ENCODE results near the gene KLHL36. TPM values are rescaled to one million over a fixed set of nuclear protein-coding genes. Genes with fewer than 3 reads are reported as not detected.

KLHL36 gene
- total RNA-seq, 1 experiment from 2014 or later = 36.7 TPM

DNA sequence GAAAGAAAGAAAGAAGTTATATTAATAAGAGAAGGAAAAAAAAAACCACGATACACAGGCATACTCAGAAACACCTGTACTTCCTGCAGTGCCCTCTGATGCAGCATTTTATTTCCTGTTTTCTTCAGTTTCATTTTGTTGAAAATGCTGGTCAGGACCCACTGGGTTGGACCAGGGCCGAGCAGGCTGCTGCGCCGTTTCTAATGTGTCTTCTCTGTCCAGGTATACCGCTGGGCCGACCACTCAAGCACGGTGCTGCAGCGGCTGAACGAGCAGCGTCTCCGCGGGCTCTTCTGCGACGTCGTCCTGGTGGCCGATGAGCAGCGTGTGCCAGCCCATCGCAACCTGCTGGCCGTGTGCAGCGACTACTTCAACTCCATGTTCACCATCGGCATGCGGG is 8.3 kb downstream of the KLHL36 start:
- Histone ChIP-seq H2BK20ac (ENCODE audit: low read depth, low read length, poor library complexity, severe bottlenecking) (no peak overlapping the region), H3K27ac (ENCODE audit: insufficient read length, low read depth, low read length) (no peak overlapping the region), H2AFZ (ENCODE audit: low read length) (no peak overlapping the region), H3K18ac (ENCODE audit: insufficient read length, low read depth, low read length) (no peak overlapping the region), H3K4me2 (ENCODE audit: insufficient read depth, insufficient read length, low read length) (no peak overlapping the region), H3K56ac (ENCODE audit: insufficient read length, low read depth, low read length) (no peak overlapping the region), H3K14ac (ENCODE audit: insufficient read depth, low read length) (no peak overlapping the region), H3K79me1 (ENCODE audit: insufficient read depth, low read depth, low read length, poor library complexity, severe bottlenecking) (no peaks in the 10 kb centered on the region), H3K27me3 (ENCODE audit: insufficient read depth, low read length) (no peaks in the 10 kb centered on the region), H2BK15ac (ENCODE audit: low read depth, low read length) (no peak overlapping the region), H3K23ac (ENCODE audit: insufficient read length, low read depth, low read length) (no peak overlapping the region), H4K8ac (replicated peaks; ENCODE audit: insufficient read length, low read depth, low read length) (no peak overlapping the region), H4K5ac (ENCODE audit: insufficient read length, low read depth, low read length) (no peak overlapping the region), H2BK12ac (ENCODE audit: insufficient read length, low read depth, low read length) (no peak overlapping the region), H4K20me1 (ENCODE audit: control insufficient read depth, insufficient read depth, insufficient read length) (no peaks in the 10 kb centered on the region), H3K4me1 (ENCODE audit: insufficient read depth, low read length) (no peaks in the 10 kb centered on the region), H3K79me2 (ENCODE audit: insufficient read depth, low read length) (no peaks in the 10 kb centered on the region), H3K9me3 (ENCODE audit: control insufficient read depth, low read depth, low read length) (no peaks in the 10 kb centered on the region), H2BK120ac (ENCODE audit: low read depth, low read length, poor library complexity, severe bottlenecking) (no peak overlapping the region), H3T11ph (ENCODE audit: low read length) (no peak overlapping the region), H2BK5ac (ENCODE audit: insufficient read length, low read length) (no peak overlapping the region), H2AK5ac (ENCODE audit: insufficient read length, low read length) (no peak overlapping the region), H3K23me2 (ENCODE audit: insufficient read length, low read depth, low read length, poor library complexity, severe bottlenecking) (no peaks in the 10 kb centered on the region), H4K91ac (ENCODE audit: insufficient read length, low read depth, low read length) (no peak overlapping the region), H3K9ac (ENCODE audit: extremely low read depth, insufficient read length, low read length) (no peak overlapping the region), H3K4ac (ENCODE audit: low read depth, low read length) (no peak overlapping the region)
- Mint-ChIP-seq H3K36me3 (ENCODE audit: insufficient read depth in 1 of 3, low read depth in 3 of 3) (peaks cover 17 to 57% (median 54%) of the 10 kb centered on the region in 3 experiments; a peak in 6 of 7 replicates), H3K9me3 (no peaks in the 10 kb centered on the region), H3K27me3 (ENCODE audit: low read depth) (no peaks in the 10 kb centered on the region), H3K4me3 (no peak overlapping the region), H3K4me1 (no peaks in the 10 kb centered on the region), H3K27ac (no peak overlapping the region)
- WGBS (ENCODE audit: extremely low coverage, insufficient read length, low lambda C conversion rate) = no CpG with 5 or more reads among the region's 22 CpGs
- DNase-seq = no peak
- TF ChIP-seq, protein P1, sequence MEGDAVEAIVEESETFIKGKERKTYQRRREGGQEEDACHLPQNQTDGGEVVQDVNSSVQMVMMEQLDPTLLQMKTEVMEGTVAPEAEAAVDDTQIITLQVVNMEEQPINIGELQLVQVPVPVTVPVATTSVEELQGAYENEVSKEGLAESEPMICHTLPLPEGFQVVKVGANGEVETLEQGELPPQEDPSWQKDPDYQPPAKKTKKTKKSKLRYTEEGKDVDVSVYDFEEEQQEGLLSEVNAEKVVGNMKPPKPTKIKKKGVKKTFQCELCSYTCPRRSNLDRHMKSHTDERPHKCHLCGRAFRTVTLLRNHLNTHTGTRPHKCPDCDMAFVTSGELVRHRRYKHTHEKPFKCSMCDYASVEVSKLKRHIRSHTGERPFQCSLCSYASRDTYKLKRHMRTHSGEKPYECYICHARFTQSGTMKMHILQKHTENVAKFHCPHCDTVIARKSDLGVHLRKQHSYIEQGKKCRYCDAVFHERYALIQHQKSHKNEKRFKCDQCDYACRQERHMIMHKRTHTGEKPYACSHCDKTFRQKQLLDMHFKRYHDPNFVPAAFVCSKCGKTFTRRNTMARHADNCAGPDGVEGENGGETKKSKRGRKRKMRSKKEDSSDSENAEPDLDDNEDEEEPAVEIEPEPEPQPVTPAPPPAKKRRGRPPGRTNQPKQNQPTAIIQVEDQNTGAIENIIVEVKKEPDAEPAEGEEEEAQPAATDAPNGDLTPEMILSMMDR (conservative IDR thresholded peaks at IDR 0.05) = no peak
